Measurements from ENCODE around the gene IFT27.

IFT27 gene

GRCh38 chr22:36818010-36818642 lies 42.2 kb upstream of the IFT27 start:
- no peak for TF ChIP-seq CTCF (IDR thresholded peaks at IDR 0.05; ENCODE audit: low read depth, low read length, missing control alignments)
- Histone ChIP-seq H3K4me3 (ENCODE audit: low read depth, low read length) (no peak overlapping the region), H3K27me3 (replicated peaks) (peaks cover 59% of the 10 kb centered on the region), H3K27ac (no peak overlapping the region), H3K36me3 (replicated peaks) (no peaks in the 10 kb centered on the region)
- DNase-seq, result no peak
- in situ Hi-C loops (cut with HindIII; ENCODE audit: low pct_ligation_motif_present, low sequenced_read_pairs), result no loop called here

- H3K4me3 ChIP-seq (ENCODE audit: low read depth, low read length), result no peak overlapping the region
- no peak overlapping the region for H3K27ac ChIP-seq
- in situ Hi-C loops (cut with HindIII; ENCODE audit: low pct_ligation_motif_present, low sequenced_read_pairs), result no loop called here
- H3K36me3 ChIP-seq (replicated peaks), result no peaks in the 10 kb centered on the region
- no peak for TF ChIP-seq CTCF (IDR thresholded peaks at IDR 0.05; ENCODE audit: low read depth, low read length, missing control alignments)
- no peak for DNase-seq
- peaks cover 59% of the 10 kb centered on the region for H3K27me3 ChIP-seq (replicated peaks)
Observed at GRCh38 chr22:36817525-36817848, 41.6 kb upstream of the IFT27 start.

- peaks cover 59% of the 10 kb centered on the region for H3K27me3 ChIP-seq (replicated peaks)
- no peak within 1 kb of the TSS for H3K27ac ChIP-seq
- no peak within 1 kb of the TSS for H3K4me3 ChIP-seq (ENCODE audit: low read depth, low read length)
- no peak for TF ChIP-seq CTCF (IDR thresholded peaks at IDR 0.05; ENCODE audit: low read depth, low read length, missing control alignments)
- DNase-seq, result peak; percentile 2
- H3K36me3 ChIP-seq (replicated peaks), result no peaks in the 10 kb centered on the region
- in situ Hi-C loops (cut with HindIII; ENCODE audit: low pct_ligation_motif_present, low sequenced_read_pairs), result no loop called here
Observed at GRCh38 chr22:36816636-36817524, 41.0 kb upstream of the IFT27 start, which contains the start of gene PVALB. Gene PVALB, minus strand, starts transcription at chr22:36817035. Its CDS starts 30 bp downstream, at chr22:36817005.

GRCh38 chr22:36816339-36816635 lies 40.4 kb upstream of the IFT27 start:
- H3K27ac ChIP-seq, result no peak overlapping the region
- H3K36me3 ChIP-seq (replicated peaks), result no peaks in the 10 kb centered on the region
- in situ Hi-C loops (cut with HindIII; ENCODE audit: low pct_ligation_motif_present, low sequenced_read_pairs), result no loop called here
- no peak for DNase-seq
- peaks cover 59% of the 10 kb centered on the region for H3K27me3 ChIP-seq (replicated peaks)
- H3K4me3 ChIP-seq (ENCODE audit: low read depth, low read length), result no peak overlapping the region
- no peak for TF ChIP-seq CTCF (IDR thresholded peaks at IDR 0.05; ENCODE audit: low read depth, low read length, missing control alignments)

GRCh38 chr22:36815558-36816338 lies 39.8 kb upstream of the IFT27 start:
- in situ Hi-C loops (cut with HindIII; ENCODE audit: low pct_ligation_motif_present, low sequenced_read_pairs), result no loop called here
- H3K27me3 ChIP-seq (replicated peaks), result peaks cover 57% of the 10 kb centered on the region

More at GRCh38 chr22:36815558-36816338, 39.8 kb upstream of the IFT27 start:
- Histone ChIP-seq H3K27ac (no peak overlapping the region), H3K36me3 (replicated peaks) (no peaks in the 10 kb centered on the region), H3K4me3 (ENCODE audit: low read depth, low read length) (no peak overlapping the region)
- TF ChIP-seq CTCF (IDR thresholded peaks at IDR 0.05; ENCODE audit: low read depth, low read length, missing control alignments), result no peak
- no peak for DNase-seq

Data from brain microvascular endothelial cell (primary cell).